GM19023 (cell line): Measurements from ENCODE around the gene TLR8.
A peak's percentile ranks its signal among the peaks of the same experiment; 100 is the strongest.

Experiments
- ATAC-seq: cut with Tn5 transposase; IDR thresholded peaks from one replicate; pipeline ENCODE4 v1.9.1; 2021; ENCODE audit warnings: mild to moderate bottlenecking, moderate library complexity; ENCODE audit not compliant: unreplicated experiment

TLR8 gene

DNA sequence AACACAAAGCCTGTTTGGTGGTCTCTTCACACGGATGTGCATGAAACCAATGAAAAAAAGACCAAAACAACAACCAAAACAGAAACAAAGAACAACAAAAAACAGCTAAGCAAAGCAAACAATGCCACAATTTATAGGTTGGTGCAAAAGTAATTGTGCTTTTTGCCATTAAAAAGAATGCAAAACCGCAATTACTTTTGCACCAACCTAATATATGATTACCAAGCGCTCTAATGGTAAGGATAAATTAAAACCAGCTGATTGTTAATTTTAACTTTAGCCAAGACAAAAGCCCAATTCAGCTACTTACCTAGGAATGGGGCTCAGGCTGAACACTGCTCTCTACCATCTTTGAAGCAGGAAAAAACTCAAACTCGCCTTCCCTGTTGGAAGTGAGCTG, 39.1 kb downstream of the TLR8 start:
- ATAC-seq = no peak

GRCh38 chrX:12946406-12946805, 40.0 kb downstream of the TLR8 start:
- ATAC-seq = no peak

- no peak for ATAC-seq
Observed at GRCh38 chrX:12946838-12947544, 40.6 kb downstream of the TLR8 start.

DNA sequence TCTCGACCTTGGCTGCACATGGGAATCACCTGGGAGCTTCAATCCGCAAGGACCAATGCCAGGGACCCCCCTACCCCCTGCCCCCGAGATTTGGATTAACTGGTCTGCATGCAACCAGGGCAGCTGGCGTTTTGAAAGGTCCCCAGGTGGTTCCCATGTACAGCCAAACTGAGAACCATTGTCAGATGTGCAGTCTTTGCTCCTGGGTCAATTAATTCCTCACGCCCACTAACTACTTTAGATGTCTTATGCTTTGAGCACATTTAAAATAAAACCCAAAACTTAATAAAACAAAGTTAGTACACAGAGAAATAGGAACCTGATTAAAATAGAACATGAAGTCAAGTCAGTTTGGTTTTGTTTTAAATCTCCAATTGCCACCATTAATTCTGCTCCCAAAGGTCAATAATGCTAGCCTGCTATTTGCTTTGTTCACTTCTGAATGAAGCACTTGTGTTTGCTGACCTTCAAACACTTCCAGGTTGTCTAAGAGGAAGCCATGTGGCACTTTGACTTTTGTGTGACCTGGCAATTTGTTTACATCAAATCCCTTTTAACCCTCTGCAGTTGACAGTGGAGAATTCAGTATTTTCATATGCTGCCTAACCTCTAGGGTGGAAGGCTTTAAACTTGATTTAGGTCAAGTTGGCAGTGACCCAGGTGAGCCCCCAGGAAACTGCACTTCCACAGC, 41.3 kb downstream of the TLR8 start:
- no peak for ATAC-seq

GRCh38 chrX:12948495-12948894, 42.1 kb downstream of the TLR8 start:
- no peak for ATAC-seq

DNA sequence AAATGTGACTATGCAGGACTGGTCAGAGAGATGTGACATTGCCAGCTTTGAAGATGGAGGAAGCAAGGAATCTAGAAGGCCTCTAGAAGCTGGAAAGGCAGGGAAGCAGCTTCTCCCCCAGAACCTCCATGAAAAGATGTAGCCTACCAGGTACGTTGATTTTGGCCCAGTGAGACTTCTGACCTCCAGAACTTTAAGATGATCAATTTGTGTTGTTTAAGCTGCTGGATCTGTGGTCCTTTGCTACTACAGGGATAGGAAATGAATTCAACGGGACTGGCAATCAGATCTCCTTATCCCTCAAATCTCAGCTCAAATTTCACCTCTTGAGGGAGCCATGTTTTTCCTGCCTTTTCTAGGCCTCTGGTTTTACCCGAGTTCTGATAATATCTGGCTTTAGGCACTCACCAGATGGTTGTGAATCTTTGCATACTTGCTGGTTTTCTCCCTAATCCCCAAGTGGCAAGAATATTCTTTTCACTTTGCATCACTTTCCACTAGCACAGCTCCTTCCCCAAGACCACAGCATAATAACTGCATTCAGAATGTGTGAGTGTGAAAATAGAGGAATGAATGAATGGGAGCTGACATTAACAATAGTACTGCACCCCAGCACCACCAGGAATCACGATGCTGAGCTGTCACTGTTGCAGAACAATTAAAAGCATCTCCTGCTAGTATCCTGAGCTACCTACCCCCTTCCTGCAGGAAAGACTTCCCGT, 42.9 kb downstream of the TLR8 start:
- no peak for ATAC-seq

- ATAC-seq = peak; percentile 63
Observed at GRCh38 chrX:12949927-12950656, 43.7 kb downstream of the TLR8 start.

DNA sequence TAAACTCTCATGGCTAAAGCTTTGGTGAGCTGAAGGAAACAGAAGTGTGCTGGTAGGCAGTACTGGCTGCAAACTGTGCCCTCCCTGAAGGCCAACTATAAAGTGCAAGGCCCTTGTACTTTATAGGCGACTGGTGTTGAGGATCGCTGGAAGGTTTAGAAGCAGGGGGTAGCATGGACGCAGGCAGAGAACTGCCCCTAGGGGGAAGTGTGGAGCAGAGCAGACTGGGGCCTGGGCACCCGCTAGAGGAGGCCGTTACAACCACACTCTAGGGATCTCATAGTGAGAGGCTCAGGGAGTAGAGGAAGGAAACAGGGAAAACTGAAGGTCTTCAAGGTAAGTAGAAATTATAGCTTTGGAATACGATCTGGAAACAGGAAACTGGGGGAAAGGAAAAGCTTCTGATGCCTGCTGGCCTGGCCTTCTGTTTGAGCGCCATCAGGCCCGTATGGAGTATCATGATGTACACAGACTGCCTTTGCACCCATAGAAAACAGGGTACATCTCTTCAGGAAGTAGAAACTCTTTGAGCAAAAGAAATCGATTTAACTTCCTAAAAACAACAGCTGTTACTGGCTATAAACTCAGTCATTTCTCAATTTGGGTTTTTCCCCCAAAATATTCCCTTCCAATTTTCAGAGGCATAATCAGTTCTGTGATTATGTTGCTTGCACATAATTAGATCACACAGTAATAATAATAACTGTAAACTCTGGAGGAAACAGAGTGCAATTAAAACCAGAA, 44.6 kb downstream of the TLR8 start:
- ATAC-seq = peak; percentile 47

DNA sequence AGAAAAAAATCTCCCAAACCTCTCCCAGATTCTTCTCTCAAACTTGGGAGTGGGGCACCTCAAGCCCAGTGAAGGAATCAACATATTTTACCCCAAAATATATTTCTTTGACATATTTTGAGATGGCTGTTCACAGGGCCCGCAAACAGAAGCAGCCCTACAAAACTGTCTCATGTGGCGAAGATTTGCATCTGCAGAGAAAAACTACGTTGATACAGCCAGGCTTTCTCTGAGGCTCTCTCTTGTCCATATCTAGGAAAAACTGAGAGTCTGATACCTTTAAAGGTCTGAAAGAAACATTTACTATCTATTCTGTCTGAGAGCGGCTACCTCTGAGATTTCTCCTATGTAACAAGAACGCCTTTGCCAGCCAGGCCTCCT, 45.2 kb downstream of the TLR8 start:
- ATAC-seq = no peak

DNA sequence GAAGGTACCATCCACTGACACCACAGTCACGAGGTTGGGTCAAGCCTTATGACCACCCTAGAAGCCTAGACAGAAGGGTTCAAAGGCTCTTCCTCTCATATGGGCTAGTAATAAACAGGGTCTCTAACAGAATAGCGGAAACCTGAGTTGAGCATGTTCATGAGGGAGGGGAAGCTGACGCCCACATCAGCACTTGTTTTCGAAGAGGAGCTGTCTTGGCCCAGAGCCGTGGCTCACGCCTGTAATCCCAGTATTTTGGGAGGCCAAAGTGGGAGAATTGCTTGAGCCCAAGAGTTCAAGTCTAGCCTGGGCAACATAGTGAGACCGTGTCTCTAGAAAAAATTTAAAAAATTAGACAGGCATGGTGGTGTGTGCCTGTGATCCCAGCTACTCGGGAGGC, 47.0 kb downstream of the TLR8 start:
- no peak for ATAC-seq

DNA sequence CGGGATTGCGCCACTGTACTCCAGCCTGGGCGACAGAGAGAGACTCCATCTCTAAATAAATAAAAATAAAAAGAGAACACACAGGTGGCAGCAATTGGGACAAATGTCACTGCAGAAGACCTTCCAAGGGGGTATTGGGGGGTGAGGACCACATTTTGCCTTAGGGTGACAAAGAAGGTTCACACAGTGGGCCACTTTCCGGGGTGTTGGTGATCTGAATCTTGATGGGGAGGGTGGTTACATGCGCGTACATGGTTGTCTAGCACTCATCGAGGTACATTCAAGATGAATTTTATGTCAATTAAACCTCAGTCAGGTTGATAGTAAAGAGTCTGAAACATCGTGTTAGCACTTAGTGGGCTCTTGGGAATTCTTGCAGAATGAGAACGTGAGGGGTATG, 48.0 kb downstream of the TLR8 start:
- ATAC-seq = no peak

DNA sequence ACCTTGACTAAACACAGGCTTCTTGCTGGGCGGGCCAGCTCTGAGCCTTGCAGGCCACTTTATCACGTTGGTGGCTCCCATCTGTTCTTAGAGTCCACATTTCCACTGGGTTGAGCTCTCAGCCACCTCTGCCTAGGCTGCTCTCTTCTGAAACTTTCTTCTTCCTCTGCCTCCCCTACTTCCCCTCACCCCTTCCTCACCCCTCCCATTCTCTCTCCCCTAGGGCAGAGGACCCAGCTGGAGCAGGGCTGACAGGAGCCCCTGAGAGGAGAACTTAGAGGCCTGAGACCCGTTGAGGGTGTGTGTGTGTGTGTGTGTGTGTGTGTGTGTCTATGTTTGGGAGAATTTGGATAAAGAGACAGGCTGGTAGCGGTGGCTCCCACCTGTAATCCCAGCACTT, 48.6 kb downstream of the TLR8 start:
- no peak for ATAC-seq

- ATAC-seq = peak; percentile 53
Observed at GRCh38 chrX:12955882-12956703, 49.7 kb downstream of the TLR8 start.

- peak; percentile 79 for ATAC-seq
Observed at GRCh38 chrX:12956704-12957534, 50.5 kb downstream of the TLR8 start.

GRCh38 chrX:12958059-12958458, 51.6 kb downstream of the TLR8 start:
- ATAC-seq = no peak

DNA sequence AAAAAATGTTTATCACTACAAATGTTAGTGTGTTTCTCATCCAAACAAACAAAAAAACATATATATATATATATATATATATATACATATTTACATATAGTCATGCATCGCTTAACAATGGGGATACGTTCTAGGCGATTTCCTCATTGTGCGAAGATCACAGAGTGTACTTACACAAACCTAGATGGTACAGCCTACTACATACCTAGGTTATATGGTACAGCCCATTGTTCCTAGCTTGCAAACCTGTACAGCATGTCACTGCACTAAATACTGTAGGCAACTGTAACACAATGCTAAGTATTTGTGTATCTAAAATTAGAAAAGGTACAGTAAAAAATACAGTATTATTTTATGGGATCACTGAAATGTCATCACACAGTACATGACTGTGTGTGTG, 52.0 kb downstream of the TLR8 start:
- ATAC-seq = no peak

- ATAC-seq = no peak
Observed at GRCh38 chrX:12961196-12961718, 54.8 kb downstream of the TLR8 start.

- ATAC-seq = no peak
Observed at GRCh38 chrX:12962041-12962504, 55.7 kb downstream of the TLR8 start.
